Stimulated activated CD4-positive, alpha-beta T cell treated with anti-CD3 and anti-CD28 coated beads, TNF-alpha, amount 100 ng/mL, for 24 hours (primary cell): ENCODE measurements around the gene TIGD6.
"Not testable (repeated sequence)": the region's sequence is repeated elsewhere in the genome, so short reads cannot be mapped to it uniquely, and the experiment has no call there.

ENCODE experiments used
- DNase-seq, 3 experiments: peaks; one replicate each; pipeline ENCODE4 v3.0.0-alpha.2; 2020; ENCODE audit warnings: low read depth in 3 of 3

TIGD6 gene

DNA sequence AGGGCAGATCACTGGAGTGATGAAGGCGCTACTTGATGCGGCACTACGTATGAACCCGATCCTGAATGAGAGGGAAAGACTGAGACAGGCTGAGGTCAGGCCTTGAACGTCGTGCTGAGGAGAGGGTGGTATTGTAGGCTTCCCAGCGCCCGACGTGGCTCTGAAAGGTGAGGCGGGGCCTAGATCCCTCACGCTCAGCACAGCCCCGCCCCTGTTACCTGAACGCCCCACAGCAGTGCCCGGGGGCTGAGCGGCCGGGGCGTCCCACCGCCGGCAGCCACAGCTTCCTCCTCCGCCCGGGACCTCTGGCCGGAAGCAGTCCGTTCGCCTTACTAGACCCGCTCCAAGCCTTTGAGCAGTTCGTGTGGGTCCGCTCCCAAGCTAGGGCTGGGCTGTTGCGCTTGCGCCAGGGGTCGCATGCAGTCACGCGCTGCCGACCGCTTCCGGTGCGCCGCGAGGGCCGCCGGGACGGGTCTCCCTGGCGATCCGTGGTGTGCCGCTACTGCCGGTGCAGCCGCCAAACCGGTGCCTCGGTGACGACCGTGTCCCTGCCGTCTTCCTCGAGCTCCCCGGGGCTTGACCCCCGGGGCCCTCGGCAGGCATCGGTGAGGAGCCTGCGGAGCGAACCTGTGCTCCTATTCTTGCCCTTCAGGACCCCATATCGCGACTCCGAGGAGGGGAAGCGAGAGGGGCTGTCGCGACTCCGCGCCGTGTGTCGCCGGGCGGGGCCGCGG lies at the start of gene TIGD6, which contains the start of gene HMGXB3:
TIGD6 (minus strand) TSS at position 399 of the 734 bp plus-strand sequence. CDS start 4,306 bp downstream, outside the sequence.
HMGXB3 (plus strand) TSS at position 484 of the 734 bp plus-strand sequence. CDS start 4,114 bp downstream, outside the sequence.
- peak; percentile 80 to 90 (median 82) for DNase-seq

DNA sequence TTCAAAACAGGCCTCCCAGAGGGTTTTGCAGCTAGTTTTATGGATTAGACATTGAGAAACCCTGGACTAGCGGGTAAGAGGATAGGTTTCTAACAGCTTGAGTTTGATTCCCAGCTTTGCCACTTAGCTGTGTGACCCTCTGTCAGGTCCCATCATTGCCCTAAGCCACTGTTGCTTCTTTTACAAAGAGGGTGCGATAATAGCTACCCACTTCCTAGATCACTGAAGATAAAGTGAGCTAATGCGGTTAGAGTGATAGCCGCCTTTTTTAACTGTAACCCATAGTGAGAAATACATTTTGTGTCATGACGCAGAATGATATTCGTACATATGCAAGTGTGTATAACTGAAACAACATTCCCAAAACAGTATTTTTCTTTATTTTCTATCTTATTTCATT lies 45.6 kb upstream of the TIGD6 start:
- no peak for DNase-seq

DNA sequence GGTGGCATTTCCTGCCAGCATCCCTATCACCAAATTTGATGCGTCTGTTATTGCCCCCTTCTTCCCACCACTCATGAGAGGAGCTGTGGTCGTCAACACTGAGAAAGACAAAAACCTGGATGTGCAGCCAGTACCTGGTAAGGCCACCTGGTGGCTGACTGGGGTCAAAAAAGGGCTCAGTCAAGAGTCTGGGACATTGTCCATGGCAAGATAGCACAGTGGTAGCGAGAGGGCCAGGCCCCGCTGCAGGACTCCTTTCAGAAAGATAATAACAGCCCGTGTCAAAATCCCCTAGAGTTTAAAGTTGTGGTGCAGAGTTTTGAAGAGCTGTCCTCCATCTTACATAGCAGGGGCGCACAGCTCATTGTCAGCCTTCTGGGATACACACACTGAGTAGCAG lies 45.1 kb upstream of the TIGD6 start:
- no peak for DNase-seq

DNA sequence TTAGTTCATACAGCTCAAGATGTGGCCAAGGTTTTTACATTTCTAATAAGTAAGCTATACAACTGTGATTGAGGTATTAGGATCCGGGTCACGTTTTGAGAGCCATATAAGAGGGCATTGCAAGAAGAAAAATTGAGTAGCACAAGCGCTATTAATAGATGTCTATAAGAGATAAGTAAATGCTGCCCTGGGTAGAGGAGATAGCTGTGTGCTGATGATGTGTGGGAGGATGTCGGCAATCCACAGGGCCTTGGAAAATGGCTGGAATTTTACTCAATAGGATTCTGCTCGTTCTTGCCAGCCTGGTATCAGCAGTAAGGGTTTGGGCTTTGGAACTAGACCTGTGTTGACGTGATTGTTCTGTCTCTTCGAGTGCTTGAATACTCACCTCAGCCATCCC lies 44.3 kb upstream of the TIGD6 start:
- no peak for DNase-seq

DNA sequence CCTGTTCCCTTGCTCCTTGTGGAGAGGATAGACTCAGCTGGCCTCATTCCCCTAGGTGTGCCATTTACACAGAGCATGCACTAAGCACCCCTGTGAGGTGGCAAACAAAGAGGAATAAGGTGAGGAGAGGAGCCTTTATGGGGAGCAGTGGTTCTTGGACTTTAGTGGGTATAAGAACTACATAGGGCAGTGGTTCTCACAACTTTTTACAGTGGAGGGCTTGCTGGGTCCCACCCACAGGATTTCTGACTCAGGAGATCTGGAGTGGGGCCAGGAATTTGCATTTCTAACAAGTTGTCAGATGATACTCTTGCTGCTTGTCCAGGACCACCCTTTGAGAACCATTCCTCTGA lies 43.9 kb upstream of the TIGD6 start:
- no peak for DNase-seq

DNA sequence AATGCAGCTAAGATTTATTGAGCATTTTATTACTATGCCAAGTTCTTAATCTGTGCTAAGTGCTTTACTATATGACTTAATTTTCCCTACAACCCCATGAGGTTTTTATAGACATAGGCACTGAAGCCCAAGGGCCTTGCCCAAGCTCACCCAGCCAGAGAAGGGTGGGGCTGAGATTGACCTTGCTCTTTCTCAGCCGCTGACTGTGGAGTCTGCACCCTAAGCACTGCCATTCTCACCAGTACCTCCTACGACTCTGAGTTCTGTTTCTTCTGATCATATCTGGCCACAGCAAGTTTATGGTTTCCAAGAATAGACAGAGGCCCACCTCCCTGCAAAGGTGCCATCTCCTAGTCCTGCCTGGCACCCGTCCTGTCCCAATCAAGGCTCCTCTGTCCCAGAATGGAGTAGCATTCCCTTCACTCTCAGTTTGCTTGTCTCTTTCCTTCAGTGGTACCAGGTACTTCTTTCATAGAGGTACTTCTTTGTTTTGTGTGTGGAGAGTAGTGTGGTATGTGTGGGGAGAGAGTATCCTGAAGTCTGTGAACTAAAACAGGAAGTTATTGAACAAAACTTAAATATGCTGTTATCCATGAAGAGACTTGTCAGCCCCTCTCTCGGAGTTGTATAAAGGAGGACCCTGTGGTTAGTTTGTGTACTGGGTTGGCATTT lies 43.3 kb upstream of the TIGD6 start:
- no peak for DNase-seq

DNA sequence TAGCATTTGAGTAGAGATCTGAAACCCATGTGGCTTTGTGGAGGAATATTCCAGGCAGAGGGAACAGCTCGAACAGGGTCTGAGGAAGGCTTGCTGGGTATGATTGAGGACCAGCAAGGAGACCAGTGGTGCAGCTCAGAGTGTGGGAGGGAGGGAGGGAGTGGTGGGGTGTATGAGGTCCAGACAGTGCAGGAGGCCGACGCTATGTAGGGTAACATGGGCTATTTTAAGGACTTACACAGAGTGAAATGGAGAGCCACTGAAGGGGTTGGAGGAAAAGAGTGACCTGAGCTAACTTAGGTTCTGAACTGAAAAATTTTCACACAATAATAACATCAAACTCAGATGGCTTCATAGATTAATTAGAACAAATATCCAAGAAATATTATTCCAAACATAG lies 42.0 kb upstream of the TIGD6 start:
- no peak for DNase-seq

DNA sequence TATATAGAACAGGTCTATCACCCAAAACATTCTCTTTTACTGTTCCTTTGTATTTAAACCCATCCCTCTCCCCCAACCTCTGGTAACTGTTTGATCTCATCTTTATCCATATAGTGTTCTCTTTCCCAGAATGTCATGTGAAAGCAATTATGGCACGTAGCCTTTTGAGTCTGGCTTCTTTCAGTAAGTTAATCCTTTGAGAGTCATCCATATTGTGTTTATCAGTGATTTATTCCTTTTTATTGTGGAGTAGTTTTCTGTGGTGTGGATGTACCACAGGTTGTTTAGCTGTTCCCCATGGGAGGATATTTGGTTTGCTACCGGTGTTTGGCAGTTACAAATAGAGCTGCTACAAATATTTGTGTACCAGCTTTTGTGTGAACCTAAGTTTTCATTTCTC lies 38.1 kb upstream of the TIGD6 start:
- no peak for DNase-seq

DNA sequence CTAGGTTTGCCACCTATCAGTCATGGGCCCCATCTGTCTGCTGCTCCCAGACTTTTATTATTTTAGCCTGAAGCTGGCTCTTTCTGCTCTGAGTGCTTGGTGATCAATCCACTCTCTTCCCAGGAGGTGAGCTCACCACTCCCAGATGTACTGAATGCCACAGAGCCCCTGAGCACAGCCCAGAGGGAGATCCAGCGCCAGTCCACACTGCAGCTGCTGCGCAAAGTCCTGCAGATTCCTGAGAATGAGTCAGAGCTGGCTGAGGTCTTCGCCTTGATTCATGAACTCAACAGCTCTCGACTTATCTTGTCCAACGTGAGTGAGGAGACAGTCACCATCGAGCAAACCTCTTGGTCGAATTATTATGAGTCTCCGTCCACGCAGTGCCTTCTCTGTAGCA lies 36.1 kb upstream of the TIGD6 start:
- DNase-seq: no peak

DNA sequence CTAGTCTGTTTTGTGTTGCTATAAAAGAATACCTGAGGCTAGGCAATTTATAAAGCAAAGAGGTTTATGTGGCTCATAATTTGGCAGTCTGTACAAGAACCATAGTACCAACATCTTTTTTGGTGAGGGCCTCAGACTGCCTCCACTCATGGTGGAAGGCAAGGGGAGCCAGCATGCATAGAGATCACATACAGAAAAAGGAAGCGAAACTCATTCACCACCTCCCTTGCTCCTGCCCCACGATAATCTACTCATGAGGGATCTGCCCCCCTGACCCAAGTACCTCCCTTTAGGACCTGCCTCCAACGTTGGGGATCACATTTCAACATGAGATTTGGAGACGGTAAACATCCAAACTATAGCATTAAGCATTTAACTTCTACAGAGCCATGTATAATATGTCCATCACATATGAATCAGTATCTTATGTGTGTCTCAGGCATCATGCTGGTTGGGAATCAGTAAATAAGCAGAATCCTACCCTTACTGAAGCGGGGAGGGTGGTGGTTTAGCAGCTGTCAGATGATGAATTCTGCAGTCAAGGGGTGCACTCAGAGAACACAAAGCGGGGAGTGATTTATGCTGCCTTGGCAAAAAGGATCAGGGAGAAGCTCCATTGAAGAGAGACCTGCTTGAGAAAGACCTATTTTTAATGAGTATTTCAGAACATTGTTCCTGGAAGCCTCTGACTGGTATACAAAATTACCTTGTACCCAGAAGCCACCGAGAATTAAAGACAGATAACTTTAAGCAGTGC lies 34.9 kb upstream of the TIGD6 start:
- DNase-seq: no peak

DNA sequence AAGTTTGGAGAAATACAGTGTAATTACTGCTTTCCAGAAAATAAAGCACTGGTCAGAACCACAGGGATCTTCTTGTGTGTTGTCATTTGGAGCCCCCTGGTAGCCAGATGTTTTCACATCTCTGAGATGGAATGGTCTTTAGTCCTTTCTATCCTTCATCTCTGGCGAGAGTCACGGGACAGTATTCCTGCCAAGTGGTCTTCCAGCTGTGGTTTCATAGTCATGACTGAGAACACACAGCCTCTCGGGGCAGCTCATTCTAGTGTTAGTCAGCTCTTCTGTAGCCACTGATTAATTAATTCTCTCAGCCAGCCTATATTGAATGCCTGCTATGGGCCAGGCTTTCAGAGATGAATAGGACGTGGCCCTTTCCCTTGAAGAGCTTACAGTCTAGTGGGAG lies 34.2 kb upstream of the TIGD6 start:
- no peak for DNase-seq

DNA sequence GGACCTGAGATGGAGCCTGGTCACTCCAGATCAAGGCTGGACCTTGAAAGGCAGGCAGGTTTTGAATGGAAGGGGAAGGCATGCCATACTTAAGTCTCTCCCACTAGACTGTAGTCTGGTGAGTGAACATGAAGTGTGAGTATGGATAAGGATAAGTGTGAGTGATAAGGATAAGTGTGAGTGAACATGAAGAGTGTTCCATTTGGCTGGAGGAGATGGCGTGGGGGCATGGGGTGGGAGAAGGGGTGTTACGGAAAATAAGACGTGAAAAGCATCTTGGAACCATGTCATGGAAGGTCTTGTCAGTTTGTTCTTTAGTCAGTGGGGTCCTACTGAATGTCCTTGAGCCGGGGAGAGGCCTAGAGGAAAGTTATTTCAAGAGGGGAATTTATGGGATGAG lies 32.9 kb upstream of the TIGD6 start:
- no peak for DNase-seq

DNA sequence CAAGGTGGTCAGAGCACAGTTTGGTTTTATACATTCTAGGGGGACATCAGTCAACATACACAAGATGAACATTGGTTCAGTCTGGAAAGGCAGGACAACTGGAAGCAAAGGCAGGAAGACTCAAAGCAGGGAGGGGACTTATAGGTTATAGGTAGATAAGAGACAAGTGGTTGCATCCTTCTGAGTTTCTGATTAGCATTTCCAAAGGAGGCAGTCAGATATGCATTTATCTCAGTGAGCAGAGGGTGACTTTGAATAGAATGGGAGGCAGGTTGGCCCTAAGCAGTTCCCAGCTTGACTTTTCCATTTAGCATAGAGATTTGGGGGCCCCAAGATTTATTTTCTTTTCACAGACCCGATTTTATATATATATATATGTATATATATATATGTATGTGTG lies 27.6 kb upstream of the TIGD6 start:
- not testable (repeated sequence) for DNase-seq

DNA sequence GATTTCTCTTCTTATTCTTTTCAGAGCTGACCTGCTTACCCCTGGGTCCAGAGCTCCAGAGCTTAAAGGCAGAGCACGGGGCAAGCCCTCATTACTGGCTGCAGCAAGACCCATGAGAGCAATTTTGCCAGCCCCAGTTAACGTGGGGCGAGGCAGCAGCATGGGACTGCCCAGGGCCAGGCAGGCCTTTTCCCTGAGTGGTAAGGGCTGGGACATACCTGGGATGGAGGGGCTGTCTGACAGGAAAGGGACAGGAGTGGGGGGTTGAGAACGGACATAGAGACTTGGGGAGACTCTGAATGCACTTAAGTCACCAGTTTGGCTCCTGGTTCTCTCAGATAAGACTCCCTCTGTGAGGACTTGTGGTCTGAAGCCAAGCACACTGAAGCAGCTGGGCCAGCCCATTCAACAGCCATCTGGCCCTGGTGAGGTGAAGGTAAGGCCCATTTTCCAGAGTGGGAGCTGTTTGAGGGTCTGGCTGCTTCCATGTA lies 26.3 kb upstream of the TIGD6 start:
- DNase-seq: no peak

DNA sequence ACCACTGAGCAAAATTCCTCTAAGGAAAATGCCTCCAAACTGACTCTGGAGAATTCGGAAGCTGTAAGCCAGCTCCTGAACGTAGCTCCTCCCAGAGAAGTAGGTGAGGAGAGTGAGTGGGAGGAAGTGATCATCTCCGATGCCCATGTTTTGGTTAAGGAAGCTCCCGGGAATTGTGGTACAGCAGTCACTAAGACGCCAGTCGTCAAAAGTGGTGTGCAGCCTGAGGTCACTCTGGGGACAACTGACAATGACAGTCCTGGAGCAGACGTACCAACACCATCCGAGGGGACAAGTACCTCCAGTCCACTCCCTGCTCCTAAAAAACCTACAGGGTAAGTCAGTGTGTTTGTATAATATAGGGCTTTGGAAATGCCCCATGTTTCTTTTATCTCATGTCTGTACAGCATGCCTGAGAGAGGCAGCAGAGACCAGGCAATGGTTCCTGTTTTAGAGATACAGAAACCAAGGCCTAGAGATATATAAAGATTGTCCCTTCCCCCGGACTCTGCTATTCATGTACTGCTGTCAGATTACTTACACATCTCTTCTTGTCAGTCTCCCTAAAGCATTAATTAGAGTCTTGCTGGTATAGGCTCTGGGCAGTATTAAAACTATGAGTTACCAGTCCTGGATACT lies 24.0 kb upstream of the TIGD6 start:
- DNase-seq: no peak

DNA sequence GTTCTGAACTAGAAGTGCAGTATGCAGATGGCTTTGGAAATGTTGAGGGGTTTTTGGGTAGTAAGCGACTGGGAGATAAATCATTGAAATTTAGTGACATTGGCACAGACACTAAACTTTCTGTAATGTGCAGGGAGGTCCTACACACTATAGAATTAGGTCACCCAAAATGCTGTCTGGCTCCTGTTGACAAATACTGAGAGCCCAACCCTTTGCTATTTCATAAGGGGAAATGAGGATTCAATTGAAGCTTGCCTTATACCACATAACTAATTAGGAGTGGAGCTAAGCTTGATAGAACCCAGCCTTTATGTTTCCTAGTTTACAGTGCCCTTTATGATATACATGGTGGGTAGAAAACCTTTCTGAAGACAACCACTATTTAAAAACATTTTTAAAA lies 22.7 kb upstream of the TIGD6 start:
- DNase-seq: no peak

DNA sequence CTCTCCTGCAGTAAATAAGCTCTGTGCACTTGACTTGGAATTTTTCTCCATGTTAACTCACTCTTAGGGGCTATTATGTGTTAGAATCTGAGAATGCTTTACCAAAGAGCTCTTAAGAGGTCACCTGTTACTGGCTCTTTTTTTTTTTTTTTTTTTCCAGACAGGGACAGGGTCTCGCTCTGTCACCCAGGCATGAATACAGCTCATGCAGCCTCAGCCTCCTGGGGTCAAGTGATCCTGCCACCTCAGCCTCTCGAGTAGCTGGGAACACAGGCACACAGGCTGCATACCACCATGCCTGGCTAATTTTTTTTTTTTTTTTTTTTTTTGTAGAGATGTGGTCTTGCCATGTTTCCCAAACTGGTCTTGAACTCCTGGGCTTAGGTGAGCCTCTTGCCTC lies 22.2 kb upstream of the TIGD6 start:
- DNase-seq: no peak

DNA sequence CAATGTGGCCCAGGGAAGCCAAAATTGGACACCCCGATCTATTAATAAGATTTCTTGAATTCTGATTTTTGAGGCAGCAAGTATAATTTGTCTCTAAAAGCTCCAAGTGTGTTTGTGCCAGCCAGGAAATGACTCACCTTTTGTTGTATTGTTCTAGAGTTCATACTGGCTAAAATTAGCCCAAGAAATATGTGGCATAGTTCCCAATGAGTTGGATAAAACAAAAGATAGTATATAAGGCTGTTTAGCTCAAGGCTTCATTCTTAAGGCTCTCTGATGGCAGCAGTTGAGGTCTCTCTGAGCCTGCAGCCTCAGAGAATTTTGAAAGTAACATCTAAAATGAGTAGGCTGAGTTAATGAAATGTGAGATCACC lies 21.7 kb upstream of the TIGD6 start:
- no peak for DNase-seq

DNA sequence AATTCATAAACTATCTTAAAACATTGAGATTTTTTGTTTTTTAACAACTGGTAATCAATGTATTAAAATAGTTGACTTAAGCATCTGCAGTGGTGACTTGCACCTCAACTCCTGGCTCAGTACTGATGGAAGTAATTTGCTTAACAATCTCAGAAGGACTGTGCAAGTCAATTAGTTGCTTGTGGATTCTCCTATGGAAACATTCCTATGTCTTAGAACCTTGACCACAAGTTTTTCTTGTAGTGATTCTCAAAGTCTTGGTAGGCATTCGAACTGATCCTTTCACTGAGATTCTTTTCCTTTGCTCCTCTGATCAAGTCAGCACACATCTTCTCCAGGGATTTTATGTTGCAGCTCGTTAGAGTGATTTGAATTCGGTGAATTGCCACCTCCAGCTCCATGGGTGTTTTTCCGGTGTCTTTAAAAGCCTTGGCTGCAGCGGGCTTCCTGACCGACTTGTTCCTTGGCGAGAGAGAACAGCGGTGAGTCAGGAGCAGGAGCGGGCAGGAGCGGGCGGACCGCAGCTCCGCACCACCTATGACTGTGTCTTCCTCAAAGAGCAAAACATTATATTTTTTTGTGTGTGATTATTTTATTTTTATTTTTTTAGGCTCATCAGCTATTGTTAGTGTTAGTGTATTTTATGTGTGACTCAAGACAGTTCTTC lies 21.2 kb upstream of the TIGD6 start:
- no peak for DNase-seq

DNA sequence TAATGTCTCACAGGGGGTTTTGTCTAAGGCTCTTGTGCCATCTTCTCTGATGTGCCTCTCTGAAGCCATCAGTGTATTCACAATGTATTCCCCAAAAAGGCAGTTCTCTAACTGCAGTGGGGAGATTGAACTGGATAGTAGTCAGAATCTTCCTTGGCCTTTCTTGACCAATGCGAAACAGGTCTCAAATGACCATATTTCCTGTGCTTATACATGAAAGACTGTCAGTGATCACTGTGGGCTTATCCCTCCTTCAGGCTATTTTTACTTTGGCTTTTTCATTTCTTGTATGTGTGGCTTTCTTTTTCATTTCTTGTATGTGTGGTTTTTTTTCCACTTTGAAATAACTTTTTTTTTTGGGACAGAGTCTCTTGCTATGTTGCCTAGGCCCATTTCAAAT lies 19.8 kb upstream of the TIGD6 start:
- DNase-seq: no peak

DNA sequence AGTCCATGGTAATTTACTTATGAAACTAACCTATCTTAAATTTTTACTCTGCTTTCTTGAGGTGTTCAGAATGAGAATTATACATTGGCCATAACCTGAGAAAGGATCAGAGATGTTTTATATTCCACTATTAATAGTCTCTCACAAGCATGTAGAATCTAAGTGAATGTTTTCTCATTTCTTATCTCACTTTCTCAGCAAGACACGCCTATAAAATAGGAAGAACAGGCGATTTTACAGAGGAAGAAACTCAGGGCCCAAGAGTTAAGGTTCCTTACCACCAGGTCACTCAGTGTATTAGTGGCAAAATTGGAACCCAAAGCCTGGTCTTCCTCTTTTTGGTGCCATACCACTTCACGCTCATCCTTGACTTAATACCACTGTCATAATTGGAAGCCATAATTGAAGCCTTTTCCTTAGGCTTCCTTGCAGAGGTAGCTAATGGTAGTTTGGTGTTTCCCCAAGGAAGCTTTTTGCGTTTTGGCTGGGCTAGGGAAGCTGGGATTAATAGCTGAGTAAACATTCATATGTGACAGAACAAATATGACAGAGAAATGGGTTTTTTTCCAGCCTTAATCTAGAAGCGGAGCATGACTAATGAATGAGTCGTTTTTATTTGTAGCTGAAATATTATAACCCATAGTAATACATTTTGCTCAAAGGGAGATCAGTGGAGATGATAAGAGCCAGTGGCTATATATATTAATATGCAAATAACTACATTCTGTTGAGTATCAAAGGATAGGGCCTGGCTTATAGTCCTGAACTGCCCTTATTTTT lies 17.0 kb upstream of the TIGD6 start:
- no peak for DNase-seq
